HepG2 (cell line): ENCODE results near the gene TPSAB1. TPM values are rescaled to one million over a fixed set of nuclear protein-coding genes. Genes with fewer than 3 reads are reported as not detected.
A peak's percentile ranks its signal among the peaks of the same experiment; 100 is the strongest.

ENCODE experiments used
- ATAC-seq: fragments of 200-7000 bp; cut with Tn5 transposase; 3 replicates; pipeline ENCODE4 v1.9.1; 2020; ENCODE audit warnings: mild to moderate bottlenecking, moderate library complexity
- BruUV-seq: library from RNA; stranded (reverse); fragments of 400-500 nt; replicated peaks from 2 replicates; lab custom pipeline; 2021; lab: Mats Ljungman, UMichigan
- CTCF ChIA-PET: fragments of 300-600 bp; formaldehyde crosslinking; extraction: SDS; loops from one replicate; lab custom pipeline; 2021; ENCODE audit warnings: low total read pairs, inconsistent platforms, low intra/inter-chr PET ratio; lab: Yijun Ruan, JAX
- POLR2A ChIA-PET: fragments of 350-600 bp; sonication (Branson Sonifier 250); formaldehyde crosslinking; loops from one replicate; lab custom pipeline; 2020; ENCODE audit warnings: antibody characterized with exemption, inconsistent platforms; lab: Yijun Ruan, JAX
- DNase-seq: peaks from one replicate; pipeline ENCODE4 v3.0.0-alpha.2; 2015; ENCODE audit warnings: low spot score
- FAIRE-seq: peaks from 3 replicates; lab custom pipeline; 2011; peaks lifted over from hg19 to GRCh38; lab: Jason Lieb, UNC
- H2AFZ ChIP-seq: one replicate; pipeline ENCODE4 v1.6.1; 2011; ENCODE audit warnings: low read length, inconsistent platforms
- H3K27ac ChIP-seq: fragments of 300-600 bp; 3 replicates; pipeline ENCODE4 v1.8.0; 2011; ENCODE audit warnings: mixed run types, mild to moderate bottlenecking, mixed read lengths, low read length, inconsistent platforms; ENCODE audit not compliant: insufficient read depth; ENCODE audit errors: extremely low read length
- H3K27me3 ChIP-seq, 2 experiments: fragments of 200-600 bp in 1 of 2; 2 replicates in 1 of 2; 3 replicates in 1 of 2; pipeline versions ENCODE4 v1.6.0 to v1.8.0; 2011; ENCODE audit warnings: low read length in 2 of 2, mild to moderate bottlenecking in 2 of 2, moderate library complexity in 2 of 2, inconsistent platforms in 1 of 2; ENCODE audit not compliant: insufficient read depth in 2 of 2, control insufficient read depth in 1 of 2
- H3K36me3 ChIP-seq, 2 experiments: fragments of 200-600 bp in 1 of 2; replicated peaks in 1 of 2; 2 replicates in 1 of 2; 3 replicates in 1 of 2; pipeline versions ENCODE4 v1.5.1 to v1.8.0; 2011; ENCODE audit warnings: low read length in 2 of 2, inconsistent platforms in 1 of 2; ENCODE audit not compliant: insufficient read depth in 2 of 2, control insufficient read depth in 1 of 2
- H3K4me1 ChIP-seq: 2 replicates; pipeline ENCODE4 v1.5.1; 2012; ENCODE audit warnings: low read length, inconsistent platforms; ENCODE audit not compliant: insufficient read depth
- H3K4me2 ChIP-seq: 2 replicates; pipeline ENCODE4 v1.6.0; 2011; ENCODE audit warnings: low read depth, low read length, inconsistent platforms
- H3K4me3 ChIP-seq, 3 experiments: fragments of 200-600 bp in 1 of 3; sonication (generic), shearing (Covaris generic) in 1 of 3; replicated peaks in 1 of 3; 2 replicates each; pipeline ENCODE4 v1.5.1; 2011 to 2016; ENCODE audit warnings: low read length in 3 of 3, inconsistent platforms in 2 of 3, low read depth in 2 of 3, mild to moderate bottlenecking in 2 of 3, control low read depth in 1 of 3, mixed read lengths in 1 of 3; ENCODE audit not compliant: insufficient read depth in 1 of 3
- H3K79me2 ChIP-seq: one replicate; pipeline ENCODE4 v1.6.1; 2011; ENCODE audit warnings: low read length, inconsistent platforms; ENCODE audit not compliant: insufficient read depth
- H3K9ac ChIP-seq: 2 replicates; pipeline ENCODE4 v1.6.0; 2011; ENCODE audit warnings: mild to moderate bottlenecking, low read depth, low read length, inconsistent platforms; ENCODE audit not compliant: insufficient read depth
- H3K9me3 ChIP-seq: 2 replicates; pipeline ENCODE4 v1.5.1; 2012; ENCODE audit warnings: mild to moderate bottlenecking, low read length
- H4K20me1 ChIP-seq: 2 replicates; pipeline ENCODE4 v1.6.0; 2011; ENCODE audit warnings: inconsistent platforms, mild to moderate bottlenecking, low read length, moderate library complexity; ENCODE audit not compliant: insufficient read depth
- ARID5B ChIP-seq: IDR thresholded peaks from 2 replicates; pipeline ENCODE4 v1.4.0; 2020; ENCODE audit warnings: mild to moderate bottlenecking, missing genetic modification reagents
- ATM ChIP-seq: fragments of 450-650 bp; IDR thresholded peaks from 2 replicates; pipeline ENCODE4 v1.7.1; 2017; ENCODE audit warnings: mild to moderate bottlenecking, borderline replicate concordance
- MNT ChIP-seq: fragments of 450-650 bp; IDR thresholded peaks from 2 replicates; pipeline ENCODE4 v1.6.1; 2016
- ZNF12 ChIP-seq: sonication (generic); formaldehyde crosslinking; IDR thresholded peaks from 2 replicates; pipeline ENCODE4 v1.5.0; 2020; ENCODE audit warnings: missing genetic modification reagents
- ZNF446 ChIP-seq: sonication (generic); formaldehyde crosslinking; IDR thresholded peaks from 2 replicates; pipeline ENCODE4 v1.5.0; 2020; ENCODE audit warnings: mild to moderate bottlenecking, missing genetic modification reagents
- WGBS: methylation state at CpG from one replicate; pipeline ENCODE4 v1.1.6; 2017; ENCODE audit warnings: low lambda C conversion rate; 5-methylcytosine and 5-hydroxymethylcytosine counted together
- in situ Hi-C: cut with HindIII; loops from 2 replicates; pipeline ENCODE4 v1.10.0; 2017; ENCODE audit warnings: low pct_unique_long_range_greater_than_20kb; ENCODE audit not compliant: extremely low pct_ligation_motif_present
- intact Hi-C: fragments of 100-400 bp; cut with micrococcal nuclease; formaldehyde crosslinking; loops from one replicate; pipeline ENCODE4 v1.10.0; 2022; ENCODE audit not compliant: unreplicated experiment
- polyA plus RNA-seq, 8 experiments: library from polyadenylated mRNA; depleted of rRNA in 3 of 8; stranded (reverse) in 7 of 8; unstranded in 1 of 8; fragments of >200 nt; fragmentation: Illumina TruSeq in 4 of 8; extraction: Trizol in 4 of 8; gene quantifications; 2 replicates each; pipeline versions ENCODE4 v1.2.1 to v1.2.3, GENCODE V29; 2011 to 2016; ENCODE audit warnings: low read depth in 4 of 8, missing spikeins in 1 of 8, mixed read lengths in 1 of 8; ENCODE audit not compliant: insufficient read depth in 1 of 8
- total RNA-seq, 5 experiments: library from RNA; depleted of rRNA; stranded (reverse); fragments of >200 nt; fragmentation: Illumina TruSeq; extraction: Trizol; gene quantifications; 2 replicates each; pipeline ENCODE4 v1.2.3, GENCODE V29; 2016; ENCODE audit warnings: low read depth in 1 of 5

TPSAB1 gene
- total and polyA plus RNA-seq, 2 of the 13 experiments (the other 11 are each of a cell fraction or from before 2014, with no cell fraction given) = 0.12 TPM; not detected in 1

GRCh38 chr16:1216296-1216619 is 24.2 kb upstream of the TPSAB1 start (continued):
- no peak for TF ChIP-seq ATM
- no peak for TF ChIP-seq ARID5B (CRISPR knock-in tag)
- TF ChIP-seq ZNF12 (CRISPR knock-in tag) = no peak

- Histone ChIP-seq H3K27me3 (peaks cover 0 to 5% of the 10 kb centered on the region in 2 experiments; a peak in 1 of 5 replicates), H3K9me3 (no peaks in the 10 kb centered on the region), H3K36me3 (no peaks in the 10 kb centered on the region; a peak in 1 of 5 replicates), H3K9ac (no peak overlapping the region), H3K79me2 (no peaks in the 10 kb centered on the region), H3K27ac (no peak overlapping the region), H2AFZ (no peak overlapping the region), H3K4me2 (no peak overlapping the region), H4K20me1 (no peaks in the 10 kb centered on the region), H3K4me1 (no peaks in the 10 kb centered on the region), H3K4me3 (no peak overlapping the region)
- ChIA-PET CTCF (no interaction called here), POLR2A (no interaction called here)
- intact Hi-C loops (no loop called here), in situ Hi-C loops (loop anchor here (25.0 kb wide), 1 partner anchor 405 kb away; the partner anchor contains the start of gene GNG13)
- DNase-seq (no peak), FAIRE-seq (no peak), ATAC-seq (no peak)
- no TSS peak for BruUV-seq
- 69% methylated on average over 7 of the region's 32 CpGs for WGBS
- TF ChIP-seq MNT (peak; percentile 76), ZNF446 (CRISPR knock-in tag) (no peak)
Observed at GRCh38 chr16:1216681-1217400, 23.7 kb upstream of the TPSAB1 start.
